Stimulated activated CD4-positive, alpha-beta T cell treated with anti-CD3 and anti-CD28 coated beads, TNF-alpha, amount 100 ng/mL, for 4 hours (primary cell): ENCODE measurements around the gene PLEKHM3.
A peak's percentile ranks its signal among the peaks of the same experiment; 100 is the strongest.

Experiments used
- DNase-seq, 3 experiments: peaks; one replicate each; pipeline ENCODE4 v3.0.0-alpha.2; 2020; ENCODE audit warnings: low read depth in 3 of 3

PLEKHM3 gene

GRCh38 chr2:207791579-207792243, 233.6 kb downstream of the PLEKHM3 start:
- DNase-seq: no peak

DNA sequence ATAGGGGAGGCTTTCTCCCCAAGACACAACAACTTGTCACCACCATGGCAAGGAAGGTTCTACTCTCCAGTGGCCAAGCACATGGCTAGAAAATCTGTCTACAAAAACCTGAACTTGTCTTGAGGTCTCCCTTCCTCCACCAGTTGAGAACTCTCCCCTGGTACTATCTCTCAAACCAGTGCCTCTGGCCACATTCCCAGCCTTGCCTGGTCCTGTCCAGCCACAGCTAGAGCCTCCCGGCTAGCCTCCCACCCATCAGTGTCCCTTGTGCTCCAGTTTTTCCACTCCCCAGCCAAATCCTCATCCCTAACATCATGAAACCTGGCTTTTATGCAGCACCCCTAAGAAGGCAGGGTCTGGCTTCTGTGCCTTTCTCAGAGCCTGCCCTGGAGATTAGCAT, 234.4 kb downstream of the PLEKHM3 start:
- no peak for DNase-seq

GRCh38 chr2:207787800-207788199, 237.5 kb downstream of the PLEKHM3 start:
- no peak for DNase-seq

GRCh38 chr2:207787017-207787416, 238.3 kb downstream of the PLEKHM3 start:
- no peak for DNase-seq

GRCh38 chr2:207784898-207785297, 240.4 kb downstream of the PLEKHM3 start:
- DNase-seq: no peak

- DNase-seq: no peak
Observed at GRCh38 chr2:207783514-207783913, 241.8 kb downstream of the PLEKHM3 start.

DNA sequence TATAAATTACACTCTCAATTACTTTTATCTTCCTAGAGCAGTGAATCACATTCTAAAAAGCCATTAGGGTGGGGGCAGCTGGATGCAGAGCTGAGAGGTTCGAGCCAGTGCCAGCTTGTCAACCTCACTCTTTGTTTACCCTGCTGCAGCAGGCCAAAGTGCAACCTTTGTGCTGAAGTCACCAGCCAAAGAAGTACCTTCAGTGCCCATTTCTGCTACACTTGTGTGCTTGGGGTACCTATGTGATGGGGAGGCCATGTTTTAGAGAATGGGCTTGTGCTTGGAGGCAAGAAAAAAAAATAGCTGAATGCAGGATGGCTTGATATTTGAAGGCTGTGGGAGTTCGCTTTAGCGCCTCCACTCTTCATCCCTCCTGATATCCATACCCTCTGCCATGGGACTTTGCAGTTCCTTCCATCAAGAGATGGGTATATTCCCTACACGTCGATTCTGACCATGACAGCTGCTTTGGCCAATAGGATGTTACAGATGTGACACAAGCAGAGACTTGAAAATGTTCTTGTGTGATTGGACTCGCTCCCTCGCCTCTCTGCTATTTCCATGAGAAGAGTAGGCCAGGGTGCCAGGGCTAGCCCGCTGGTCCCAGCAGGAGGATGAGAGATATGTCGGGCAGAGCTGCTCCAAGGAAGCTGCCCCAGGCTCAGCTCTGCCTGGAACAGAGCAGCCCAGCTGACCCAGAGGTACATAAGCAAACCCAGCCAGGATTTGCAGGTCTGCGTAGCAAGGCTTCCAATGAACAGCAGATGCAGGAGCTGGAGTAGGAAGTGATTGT, 242.9 kb downstream of the PLEKHM3 start:
- DNase-seq: no peak

- no peak for DNase-seq
Observed at GRCh38 chr2:207779523-207779922, 245.8 kb downstream of the PLEKHM3 start.

DNA sequence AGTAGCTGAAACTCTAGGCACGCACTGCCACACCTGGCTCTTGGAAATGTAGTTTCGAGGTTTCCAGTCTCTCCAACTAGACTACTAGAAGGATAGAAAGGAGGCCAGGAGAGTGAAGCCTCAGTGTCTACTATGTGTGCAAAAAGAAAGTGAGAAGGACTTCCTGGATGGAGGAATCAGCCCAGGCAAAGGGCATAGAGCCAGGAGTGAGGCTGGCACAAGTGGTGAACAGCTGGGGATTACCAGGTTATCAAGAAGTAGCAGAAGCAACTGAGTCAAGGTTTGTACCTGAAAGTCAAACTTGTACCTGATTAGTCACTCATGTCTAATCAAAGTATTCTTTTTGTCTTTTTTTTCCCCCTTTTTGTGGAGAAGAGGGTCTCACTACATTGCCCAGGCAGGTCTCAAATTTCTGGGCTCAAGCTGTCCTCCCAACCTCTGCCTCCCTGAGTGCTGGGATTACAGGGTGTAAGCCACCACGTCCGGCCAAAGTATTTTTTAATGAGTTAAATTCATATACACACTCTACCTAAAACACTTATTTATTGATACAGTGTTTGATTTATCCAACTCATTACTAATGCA, 246.9 kb downstream of the PLEKHM3 start:
- no peak for DNase-seq

DNA sequence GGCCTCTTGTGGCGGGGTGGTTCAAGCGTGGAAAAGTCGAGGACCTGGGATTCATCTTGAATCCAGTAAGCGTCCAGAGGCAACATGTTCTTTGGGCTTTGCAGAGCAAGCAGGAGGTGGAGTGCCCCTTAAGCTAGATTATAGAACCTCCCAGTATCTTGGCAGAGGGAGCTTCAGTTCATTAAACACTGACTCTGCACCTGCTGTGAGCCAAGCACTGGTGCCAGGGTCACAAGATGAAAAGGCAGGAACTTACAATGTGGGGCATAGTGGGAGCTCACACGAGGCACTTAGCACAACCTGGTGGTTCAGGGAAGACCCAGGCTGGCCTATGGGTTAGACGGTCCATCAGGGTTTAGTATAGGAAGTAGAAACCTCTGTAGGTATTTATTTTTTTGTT, 248.2 kb downstream of the PLEKHM3 start:
- no peak for DNase-seq

GRCh38 chr2:207775473-207775872, 249.9 kb downstream of the PLEKHM3 start:
- no peak for DNase-seq

DNA sequence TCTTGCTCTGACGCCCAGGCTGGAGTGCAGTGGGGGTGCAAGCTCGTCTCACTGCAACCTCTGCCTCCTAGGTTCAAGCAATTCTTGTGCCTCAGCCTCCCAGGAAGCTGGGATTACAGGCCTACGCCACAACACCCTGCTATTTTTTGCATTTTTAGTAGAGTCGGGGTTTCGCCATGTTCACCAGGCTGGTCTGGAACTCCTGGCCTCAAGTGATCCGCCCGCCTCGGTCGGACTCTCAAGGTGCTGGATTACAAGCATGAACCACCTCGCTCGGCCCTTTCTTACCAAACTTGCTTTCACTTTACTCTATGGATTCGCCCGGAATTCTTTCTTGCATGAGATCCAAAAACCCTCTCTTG, 252.5 kb downstream of the PLEKHM3 start:
- no peak for DNase-seq

DNA sequence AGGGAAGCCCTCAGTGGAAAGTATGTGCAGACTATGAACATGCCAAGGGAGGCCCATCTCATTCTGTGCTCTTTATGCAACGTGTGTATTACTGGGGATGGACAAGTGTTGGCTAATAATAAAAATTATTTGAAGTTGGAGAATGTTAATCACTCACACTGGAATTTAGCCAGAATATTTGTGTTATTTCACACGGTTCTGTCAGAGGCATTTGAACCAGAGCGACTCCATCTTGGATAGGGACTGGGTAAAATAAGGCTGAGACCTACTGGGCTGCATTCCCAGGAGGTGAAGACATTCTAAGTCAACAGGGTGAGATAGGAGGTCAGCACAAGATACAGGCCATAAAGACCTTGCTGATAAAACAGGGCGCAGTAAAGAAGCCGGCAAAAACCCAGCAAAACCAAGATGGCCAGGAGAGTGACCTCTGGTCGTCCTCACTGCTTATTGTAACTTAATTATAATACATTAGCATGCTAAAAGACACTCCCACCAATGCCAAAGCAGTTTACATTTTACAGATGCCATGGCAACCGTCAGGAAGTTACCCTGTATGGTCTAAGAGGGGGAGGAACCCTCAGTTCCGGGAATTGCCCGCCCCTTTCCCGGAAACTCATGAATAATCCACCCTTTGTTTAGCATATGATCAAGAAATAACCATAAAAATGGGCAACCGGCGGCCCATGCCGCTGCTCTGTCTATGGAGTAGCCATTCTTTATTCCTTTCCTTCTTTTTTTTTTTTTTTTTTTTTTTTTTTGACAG, 253.1 kb downstream of the PLEKHM3 start:
- peak in 1 of 3 experiments; percentile 20 for DNase-seq

DNA sequence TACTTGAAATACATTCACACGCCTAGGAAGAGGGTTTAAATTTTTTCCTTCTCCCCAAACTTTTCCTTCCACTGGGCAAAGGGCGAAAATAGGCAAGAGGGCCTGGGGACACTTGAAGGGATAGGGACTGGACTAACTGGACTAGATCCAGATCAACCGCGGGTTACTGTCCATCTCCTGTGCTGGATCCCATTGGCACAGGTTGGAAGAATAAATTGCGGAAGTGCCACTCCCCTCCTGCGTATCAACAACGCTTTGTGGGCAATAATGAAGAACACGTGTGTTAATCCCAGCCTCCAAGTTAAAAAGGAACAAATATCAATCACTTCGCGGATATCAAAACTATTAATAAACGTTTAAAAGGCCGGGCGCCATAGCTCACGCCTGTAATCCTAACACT, 253.9 kb downstream of the PLEKHM3 start:
- DNase-seq: no peak
